ENCODE measurements around the gene USP32.
A peak's percentile ranks its signal among the peaks of the same experiment; 100 is the strongest.

- TF ChIP-seq CTCF (IDR thresholded peaks at IDR 0.05; ENCODE audit: low read depth, low read length, missing input control) (peak; percentile 60), NR2F2 (IDR thresholded peaks at IDR 0.05) (no peak), YY1 (IDR thresholded peaks at IDR 0.05) (no peak), HNF4G (IDR thresholded peaks at IDR 0.05) (no peak), SP1 (IDR thresholded peaks at IDR 0.05) (no peak), RXRA (IDR thresholded peaks at IDR 0.05) (no peak), TAF1 (conservative IDR thresholded peaks at IDR 0.05) (no peak), ZBTB33 (IDR thresholded peaks at IDR 0.05) (no peak), HNF4A (conservative IDR thresholded peaks at IDR 0.05) (no peak), REST (IDR thresholded peaks at IDR 0.05) (no peak), RAD21 (IDR thresholded peaks at IDR 0.05) (peak; percentile 74 to 79), MAX (IDR thresholded peaks at IDR 0.05) (no peak)
- TF ChIP-seq, protein P1, sequence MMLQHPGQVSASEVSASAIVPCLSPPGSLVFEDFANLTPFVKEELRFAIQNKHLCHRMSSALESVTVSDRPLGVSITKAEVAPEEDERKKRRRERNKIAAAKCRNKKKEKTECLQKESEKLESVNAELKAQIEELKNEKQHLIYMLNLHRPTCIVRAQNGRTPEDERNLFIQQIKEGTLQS (IDR thresholded peaks at IDR 0.05), result no peak
Observed at GRCh38 chr17:60421273-60422161, 29.6 kb upstream of the USP32 start.
